Upper lobe of left lung (tissue), 4 donors: ENCODE measurements around the gene SVIL.

ENCODE experiments used
- EP300 ChIP-seq, 4 donors: sonication (generic); formaldehyde crosslinking; IDR thresholded peaks; one replicate each; pipeline ENCODE4 v1.5.1; 2017; ENCODE audit warnings: antibody characterized with exemption in 4 of 4, control low read depth in 2 of 4
- POLR2A ChIP-seq, 4 donors: fragments of 450-650 bp; IDR thresholded peaks; one replicate each; pipeline ENCODE4 v1.5.1; 2016 to 2017; ENCODE audit warnings: antibody characterized with exemption in 4 of 4, mild to moderate bottlenecking in 2 of 4
- POLR2AphosphoS5 ChIP-seq, 2 donors: sonication (generic); formaldehyde crosslinking; IDR thresholded peaks; one replicate each; pipeline ENCODE4 v1.5.1; 2017; ENCODE audit warnings: antibody characterized with exemption in 2 of 2
- TF ChIP-seq, protein P1 (sequence below), 6 experiments: fragments of 450-650 bp in 4 of 6; fragments of 200-600 bp in 2 of 6; sonication (generic) in 2 of 6; IDR thresholded peaks; one replicate each; pipeline ENCODE4 v1.5.1; 2016 to 2019; ENCODE audit warnings: antibody characterized with exemption in 6 of 6

DNA sequence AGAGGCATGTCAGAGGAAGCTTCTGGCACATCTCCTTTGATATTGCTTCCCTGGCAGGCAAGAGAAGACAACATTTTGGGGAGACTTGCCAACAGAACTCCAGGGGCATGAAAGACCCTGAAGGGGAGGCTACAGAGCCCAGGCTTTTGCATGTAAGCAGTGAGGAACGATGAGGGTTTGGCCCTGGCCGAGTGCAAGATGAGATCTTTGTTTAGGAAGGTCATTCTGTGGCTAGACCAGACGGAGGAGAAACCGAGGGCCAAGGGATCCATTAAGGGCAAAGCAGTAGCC, 3.8 kb downstream of the SVIL start:
- TF ChIP-seq, protein P1, sequence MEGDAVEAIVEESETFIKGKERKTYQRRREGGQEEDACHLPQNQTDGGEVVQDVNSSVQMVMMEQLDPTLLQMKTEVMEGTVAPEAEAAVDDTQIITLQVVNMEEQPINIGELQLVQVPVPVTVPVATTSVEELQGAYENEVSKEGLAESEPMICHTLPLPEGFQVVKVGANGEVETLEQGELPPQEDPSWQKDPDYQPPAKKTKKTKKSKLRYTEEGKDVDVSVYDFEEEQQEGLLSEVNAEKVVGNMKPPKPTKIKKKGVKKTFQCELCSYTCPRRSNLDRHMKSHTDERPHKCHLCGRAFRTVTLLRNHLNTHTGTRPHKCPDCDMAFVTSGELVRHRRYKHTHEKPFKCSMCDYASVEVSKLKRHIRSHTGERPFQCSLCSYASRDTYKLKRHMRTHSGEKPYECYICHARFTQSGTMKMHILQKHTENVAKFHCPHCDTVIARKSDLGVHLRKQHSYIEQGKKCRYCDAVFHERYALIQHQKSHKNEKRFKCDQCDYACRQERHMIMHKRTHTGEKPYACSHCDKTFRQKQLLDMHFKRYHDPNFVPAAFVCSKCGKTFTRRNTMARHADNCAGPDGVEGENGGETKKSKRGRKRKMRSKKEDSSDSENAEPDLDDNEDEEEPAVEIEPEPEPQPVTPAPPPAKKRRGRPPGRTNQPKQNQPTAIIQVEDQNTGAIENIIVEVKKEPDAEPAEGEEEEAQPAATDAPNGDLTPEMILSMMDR (IDR thresholded peaks at IDR 0.05): no peak
- no peak for TF ChIP-seq POLR2A (IDR thresholded peaks at IDR 0.05)
- no peak for TF ChIP-seq POLR2AphosphoS5 (IDR thresholded peaks at IDR 0.05)
- no peak for TF ChIP-seq EP300 (IDR thresholded peaks at IDR 0.05)
